ENCODE results near the gene ECI1. TPM values are rescaled to one million over a fixed set of nuclear protein-coding genes. Genes with fewer than 3 reads are reported as not detected.

Gene ECI1, protein sequence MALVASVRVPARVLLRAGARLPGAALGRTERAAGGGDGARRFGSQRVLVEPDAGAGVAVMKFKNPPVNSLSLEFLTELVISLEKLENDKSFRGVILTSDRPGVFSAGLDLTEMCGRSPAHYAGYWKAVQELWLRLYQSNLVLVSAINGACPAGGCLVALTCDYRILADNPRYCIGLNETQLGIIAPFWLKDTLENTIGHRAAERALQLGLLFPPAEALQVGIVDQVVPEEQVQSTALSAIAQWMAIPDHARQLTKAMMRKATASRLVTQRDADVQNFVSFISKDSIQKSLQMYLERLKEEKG
- 89.8 TPM for polyA plus RNA-seq (2012; ENCODE audit: insufficient read depth, insufficient read length, low read depth)

DNA sequence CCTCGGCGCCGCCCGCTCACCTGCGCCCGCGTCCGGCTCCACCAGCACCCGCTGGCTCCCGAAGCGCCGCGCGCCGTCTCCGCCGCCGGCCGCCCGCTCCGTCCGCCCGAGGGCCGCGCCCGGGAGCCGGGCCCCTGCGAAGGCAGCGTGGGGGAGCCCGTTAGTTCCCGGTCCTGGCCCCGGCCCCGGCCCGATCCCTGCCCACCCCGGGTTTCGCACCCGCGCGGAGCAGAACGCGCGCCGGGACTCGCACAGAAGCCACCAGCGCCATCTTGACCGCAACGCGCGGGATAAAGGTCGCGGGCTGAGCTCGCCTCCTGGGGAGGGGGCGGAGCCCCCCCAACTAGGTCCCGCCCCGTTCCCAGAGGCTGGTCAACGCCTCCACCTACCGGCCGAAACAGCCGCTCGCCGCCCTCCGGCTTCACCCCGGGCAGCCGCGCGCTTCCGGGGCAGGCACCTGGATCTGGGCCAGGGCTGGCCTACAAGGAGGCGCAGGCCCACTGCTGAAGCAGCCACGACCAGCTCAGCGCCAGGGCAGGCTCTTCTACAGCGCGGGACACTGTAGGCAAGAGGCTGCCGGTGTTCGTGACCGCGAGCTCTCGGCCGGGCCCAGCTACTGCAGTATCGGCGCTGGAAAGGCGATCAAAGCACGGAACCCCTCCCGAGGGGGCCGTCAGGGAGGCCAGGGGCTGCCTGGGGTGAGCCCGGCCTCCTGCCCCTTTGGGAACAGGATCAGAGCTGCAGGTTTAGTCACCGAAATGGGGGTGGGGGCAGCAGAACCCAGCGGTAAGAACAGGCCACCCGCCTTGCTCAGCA is at the start of gene ECI1:
Gene ECI1 (minus strand): TSS at position 292 of the 816 bp plus-strand sequence. CDS start 21 bp downstream, at position 271.
- H3K4me1 ChIP-seq, result peaks cover 3% of the 10 kb centered on the region; the same call in 1 of the 2 replicates
- peaks cover 62% of the 10 kb centered on the region for H3K36me3 ChIP-seq
- no peaks in the 10 kb centered on the region for H3K27me3 ChIP-seq
- no peaks in the 10 kb centered on the region for H3K9me3 ChIP-seq
- TF ChIP-seq, protein P1, sequence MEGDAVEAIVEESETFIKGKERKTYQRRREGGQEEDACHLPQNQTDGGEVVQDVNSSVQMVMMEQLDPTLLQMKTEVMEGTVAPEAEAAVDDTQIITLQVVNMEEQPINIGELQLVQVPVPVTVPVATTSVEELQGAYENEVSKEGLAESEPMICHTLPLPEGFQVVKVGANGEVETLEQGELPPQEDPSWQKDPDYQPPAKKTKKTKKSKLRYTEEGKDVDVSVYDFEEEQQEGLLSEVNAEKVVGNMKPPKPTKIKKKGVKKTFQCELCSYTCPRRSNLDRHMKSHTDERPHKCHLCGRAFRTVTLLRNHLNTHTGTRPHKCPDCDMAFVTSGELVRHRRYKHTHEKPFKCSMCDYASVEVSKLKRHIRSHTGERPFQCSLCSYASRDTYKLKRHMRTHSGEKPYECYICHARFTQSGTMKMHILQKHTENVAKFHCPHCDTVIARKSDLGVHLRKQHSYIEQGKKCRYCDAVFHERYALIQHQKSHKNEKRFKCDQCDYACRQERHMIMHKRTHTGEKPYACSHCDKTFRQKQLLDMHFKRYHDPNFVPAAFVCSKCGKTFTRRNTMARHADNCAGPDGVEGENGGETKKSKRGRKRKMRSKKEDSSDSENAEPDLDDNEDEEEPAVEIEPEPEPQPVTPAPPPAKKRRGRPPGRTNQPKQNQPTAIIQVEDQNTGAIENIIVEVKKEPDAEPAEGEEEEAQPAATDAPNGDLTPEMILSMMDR (IDR thresholded peaks at IDR 0.05; ENCODE audit: low read depth, low read length), result peak; percentile 60
- peak; percentile 99 for DNase-seq
- H3K4me3 ChIP-seq (ENCODE audit: low read depth, low read length), result peak within 1 kb of the TSS; percentile 72

DNA sequence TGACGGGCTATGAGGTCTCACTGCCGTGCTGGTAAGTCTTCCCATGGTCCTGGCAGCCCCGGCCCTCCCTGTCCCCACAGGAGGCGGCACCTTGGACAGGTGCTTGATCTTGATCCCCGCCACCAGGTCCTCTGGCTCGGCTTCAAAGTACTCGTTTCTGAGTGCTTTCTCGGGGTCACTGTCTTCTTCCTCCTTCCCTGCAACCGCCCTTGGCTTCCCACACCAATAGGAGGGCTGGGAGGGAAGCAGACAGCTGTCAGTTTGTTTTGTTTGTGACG is 48.5 kb upstream of the ECI1 start:
- H3K9me3 ChIP-seq, result no peaks in the 10 kb centered on the region
- no peaks in the 10 kb centered on the region for H3K27me3 ChIP-seq
- DNase-seq, result no peak
- H3K4me1 ChIP-seq, result no peaks in the 10 kb centered on the region
- peaks cover 60% of the 10 kb centered on the region for H3K36me3 ChIP-seq
- TF ChIP-seq, protein P1 (IDR thresholded peaks at IDR 0.05; ENCODE audit: low read depth, low read length), result no peak
- H3K4me3 ChIP-seq (ENCODE audit: low read depth, low read length), result no peak overlapping the region

GRCh38 chr16:2299121-2299914 is 47.9 kb upstream of the ECI1 start:
- Histone ChIP-seq H3K36me3 (peaks cover 66% of the 10 kb centered on the region), H3K4me1 (no peaks in the 10 kb centered on the region), H3K4me3 (ENCODE audit: low read depth, low read length) (no peak overlapping the region), H3K9me3 (no peaks in the 10 kb centered on the region), H3K27me3 (no peaks in the 10 kb centered on the region)
- TF ChIP-seq, protein P1 (IDR thresholded peaks at IDR 0.05; ENCODE audit: low read depth, low read length), result no peak
- DNase-seq, result no peak

GRCh38 chr16:2298621-2299020 is 47.2 kb upstream of the ECI1 start:
- H3K9me3 ChIP-seq, result no peaks in the 10 kb centered on the region
- TF ChIP-seq, protein P1 (IDR thresholded peaks at IDR 0.05; ENCODE audit: low read depth, low read length), result no peak
- H3K4me3 ChIP-seq (ENCODE audit: low read depth, low read length), result no peak overlapping the region
- H3K36me3 ChIP-seq, result peaks cover 62% of the 10 kb centered on the region
- H3K27me3 ChIP-seq, result no peaks in the 10 kb centered on the region
- H3K4me1 ChIP-seq, result no peaks in the 10 kb centered on the region
- DNase-seq, result no peak

DNA sequence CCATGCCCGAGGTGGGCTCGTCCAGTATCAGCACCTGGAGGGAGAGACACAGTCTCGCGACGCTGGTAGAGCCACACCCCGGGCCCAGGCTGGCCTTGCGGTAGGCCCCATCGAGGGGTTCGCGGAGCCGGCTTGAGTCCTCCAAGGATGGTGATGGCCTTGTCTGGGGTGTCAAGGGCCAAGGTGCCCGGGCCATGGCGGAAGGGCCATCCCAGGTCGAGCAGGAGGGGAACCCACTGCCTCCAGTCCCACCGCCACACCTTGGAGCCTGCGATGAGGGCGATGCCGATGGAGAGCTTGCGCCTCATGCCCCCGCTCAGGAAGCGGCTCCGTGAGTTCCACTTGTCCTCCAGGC is 46.1 kb upstream of the ECI1 start:
- Histone ChIP-seq H3K4me1 (no peaks in the 10 kb centered on the region), H3K27me3 (no peaks in the 10 kb centered on the region), H3K36me3 (peaks cover 59% of the 10 kb centered on the region), H3K4me3 (ENCODE audit: low read depth, low read length) (no peak overlapping the region), H3K9me3 (no peaks in the 10 kb centered on the region)
- TF ChIP-seq, protein P1 (IDR thresholded peaks at IDR 0.05; ENCODE audit: low read depth, low read length), result no peak
- DNase-seq, result no peak

All from BE2C (cell line).